ENCODE results near the gene SPATA17. TPM values are rescaled to one million over a fixed set of nuclear protein-coding genes. Genes with fewer than 3 reads are reported as not detected.

The SPATA17 gene
- total RNA-seq, 1 donor from 2014 or later = 0.40 TPM

GRCh38 chr1:217910203-217910602 lies 279.1 kb downstream of the SPATA17 start:
- no peak overlapping the region for H3K4me3 Mint-ChIP-seq (ENCODE audit: unreplicated experiment)
- no peaks in the 10 kb centered on the region for H3K9me3 Mint-ChIP-seq (ENCODE audit: unreplicated experiment)
- no peak for DNase-seq (ENCODE audit: extremely low spot score, unreplicated experiment)
- no peaks in the 10 kb centered on the region for H3K4me1 Mint-ChIP-seq (ENCODE audit: unreplicated experiment)
- TF ChIP-seq CTCF (IDR thresholded peaks at IDR 0.05) = no peak
- H3K36me3 Mint-ChIP-seq (ENCODE audit: unreplicated experiment) = no peaks in the 10 kb centered on the region
- H3K27ac Mint-ChIP-seq (ENCODE audit: unreplicated experiment) = no peak overlapping the region
- no peaks in the 10 kb centered on the region for H3K27me3 Mint-ChIP-seq (ENCODE audit: unreplicated experiment)

GRCh38 chr1:217910791-217911320 lies 279.7 kb downstream of the SPATA17 start:
- TF ChIP-seq CTCF (IDR thresholded peaks at IDR 0.05) = no peak
- no peak overlapping the region for H3K27ac Mint-ChIP-seq (ENCODE audit: unreplicated experiment)
- no peaks in the 10 kb centered on the region for H3K27me3 Mint-ChIP-seq (ENCODE audit: unreplicated experiment)
- H3K4me1 Mint-ChIP-seq (ENCODE audit: unreplicated experiment) = no peaks in the 10 kb centered on the region
- no peak for DNase-seq (ENCODE audit: extremely low spot score, unreplicated experiment)
- no peaks in the 10 kb centered on the region for H3K36me3 Mint-ChIP-seq (ENCODE audit: unreplicated experiment)
- H3K4me3 Mint-ChIP-seq (ENCODE audit: unreplicated experiment) = no peak overlapping the region
- H3K9me3 Mint-ChIP-seq (ENCODE audit: unreplicated experiment) = no peaks in the 10 kb centered on the region

- H3K9me3 Mint-ChIP-seq (ENCODE audit: unreplicated experiment) = no peaks in the 10 kb centered on the region
- no peaks in the 10 kb centered on the region for H3K4me1 Mint-ChIP-seq (ENCODE audit: unreplicated experiment)
- H3K27me3 Mint-ChIP-seq (ENCODE audit: unreplicated experiment) = no peaks in the 10 kb centered on the region
- H3K36me3 Mint-ChIP-seq (ENCODE audit: unreplicated experiment) = no peaks in the 10 kb centered on the region
- no peak for DNase-seq (ENCODE audit: extremely low spot score, unreplicated experiment)
- TF ChIP-seq CTCF (IDR thresholded peaks at IDR 0.05) = no peak
- H3K27ac Mint-ChIP-seq (ENCODE audit: unreplicated experiment) = no peak overlapping the region
- H3K4me3 Mint-ChIP-seq (ENCODE audit: unreplicated experiment) = no peak overlapping the region
Measured at GRCh38 chr1:217911908-217912307, 280.8 kb downstream of the SPATA17 start.

- Mint-ChIP-seq H3K4me3 (ENCODE audit: unreplicated experiment) (no peak overlapping the region), H3K36me3 (ENCODE audit: unreplicated experiment) (no peaks in the 10 kb centered on the region), H3K27me3 (ENCODE audit: unreplicated experiment) (no peaks in the 10 kb centered on the region), H3K4me1 (ENCODE audit: unreplicated experiment) (no peaks in the 10 kb centered on the region), H3K9me3 (ENCODE audit: unreplicated experiment) (no peaks in the 10 kb centered on the region), H3K27ac (ENCODE audit: unreplicated experiment) (no peak overlapping the region)
- DNase-seq (ENCODE audit: extremely low spot score, unreplicated experiment) = no peak
- TF ChIP-seq CTCF (IDR thresholded peaks at IDR 0.05) = no peak
Measured at GRCh38 chr1:217917281-217917887, 286.2 kb downstream of the SPATA17 start.

GRCh38 chr1:217919683-217920388 lies 288.7 kb downstream of the SPATA17 start:
- no peaks in the 10 kb centered on the region for H3K4me1 Mint-ChIP-seq (ENCODE audit: unreplicated experiment)
- no peaks in the 10 kb centered on the region for H3K9me3 Mint-ChIP-seq (ENCODE audit: unreplicated experiment)
- H3K27me3 Mint-ChIP-seq (ENCODE audit: unreplicated experiment) = no peaks in the 10 kb centered on the region
- TF ChIP-seq CTCF (IDR thresholded peaks at IDR 0.05) = no peak
- no peak overlapping the region for H3K27ac Mint-ChIP-seq (ENCODE audit: unreplicated experiment)
- no peaks in the 10 kb centered on the region for H3K36me3 Mint-ChIP-seq (ENCODE audit: unreplicated experiment)
- no peak for DNase-seq (ENCODE audit: extremely low spot score, unreplicated experiment)
- no peak overlapping the region for H3K4me3 Mint-ChIP-seq (ENCODE audit: unreplicated experiment)

Data from osteocyte (in vitro differentiated cells).